Uterus (tissue), 4 donors: ENCODE measurements around the gene ENOX2. TPM values are rescaled to one million over a fixed set of nuclear protein-coding genes. Genes with fewer than 3 reads are reported as not detected.
"Not testable (repeated sequence)": the region's sequence is repeated elsewhere in the genome, so short reads cannot be mapped to it uniquely, and the experiment has no call there.

Experiments
- DNase-seq, 2 donors: peaks; one replicate each; pipeline ENCODE4 v3.0.0-alpha.2; 2019 to 2020
- H3K27ac ChIP-seq, 2 donors: fragments of 200-600 bp; sonication (generic); 1 replicate in 1 of 2; 2 replicates in 1 of 2; pipeline ENCODE4 v1.5.1; 2016 to 2018
- H3K27me3 ChIP-seq, 2 donors: fragments of 200-600 bp; sonication (generic); one replicate each; pipeline ENCODE4 v1.5.1; 2018 to 2019; ENCODE audit warnings: control low read depth in 1 of 2
- H3K36me3 ChIP-seq, 2 donors: fragments of 200-600 bp; sonication (generic); one replicate each; pipeline ENCODE4 v1.5.1; 2019; ENCODE audit warnings: control low read depth in 1 of 2
- H3K4me1 ChIP-seq, 2 donors: fragments of 200-600 bp; sonication (generic); one replicate each; pipeline ENCODE4 v1.5.1; 2018 to 2019; ENCODE audit warnings: control low read depth in 1 of 2
- H3K4me3 ChIP-seq, 2 donors: fragments of 200-600 bp; sonication (generic); 1 replicate in 1 of 2; 2 replicates in 1 of 2; pipeline ENCODE4 v1.5.1; 2018 to 2019; ENCODE audit warnings: mild to moderate bottlenecking in 1 of 2
- H3K9me3 ChIP-seq, 2 donors: fragments of 200-600 bp; sonication (generic); one replicate each; pipeline ENCODE4 v1.5.1; 2019; ENCODE audit warnings: control low read depth in 1 of 2
- CTCF ChIP-seq, 4 experiments: fragments of 200-600 bp in 2 of 4; fragments of 450-650 bp in 2 of 4; sonication (generic) in 2 of 4; IDR thresholded peaks; one replicate each; pipeline ENCODE4 v1.5.1; 2016 to 2019; ENCODE audit warnings: antibody characterized with exemption in 4 of 4, mild to moderate bottlenecking in 2 of 4, moderate library complexity in 1 of 4
- POLR2A ChIP-seq, 2 donors: fragments of 450-650 bp; IDR thresholded peaks; one replicate each; pipeline ENCODE4 v1.6.1; 2016; ENCODE audit warnings: antibody characterized with exemption in 2 of 2, mild to moderate bottlenecking in 1 of 2, moderate library complexity in 1 of 2
- intact Hi-C: fragments of 100-400 bp; cut with DNase I; formaldehyde crosslinking; loops from one replicate; pipeline ENCODE4 v1.15.1; 2023; ENCODE audit warnings: low total_unique reads
- total RNA-seq, 4 donors: library from RNA; depleted of rRNA in 3 of 4; stranded (reverse); fragments of >200 nt in 3 of 4; gene quantifications; one replicate each; pipeline versions ENCODE4 v1.1.0 to v1.2.4, GENCODE V29; 2014 to 2023
- donor health status: DM: yes; HTN: yes; CAD: no.

ENOX2 gene
- total RNA-seq, 4 donors from 2014 or later = 8.2 to 19.5 (median 14.8) TPM

GRCh38 chrX:130714665-130715064 is 188.3 kb downstream of the ENOX2 start:
- Histone ChIP-seq H3K36me3 (no peaks in the 10 kb centered on the region), H3K9me3 (no peaks in the 10 kb centered on the region), H3K4me1 (no peaks in the 10 kb centered on the region), H3K27ac (no peak overlapping the region), H3K4me3 (no peak overlapping the region), H3K27me3 (no peaks in the 10 kb centered on the region)
- intact Hi-C loops = no loop called here
- TF ChIP-seq CTCF (IDR thresholded peaks at IDR 0.05) (no peak), POLR2A (IDR thresholded peaks at IDR 0.05) (no peak)
- DNase-seq = no peak

GRCh38 chrX:130714135-130714534 is 188.9 kb downstream of the ENOX2 start:
- H3K27me3 ChIP-seq = no peaks in the 10 kb centered on the region
- TF ChIP-seq POLR2A (IDR thresholded peaks at IDR 0.05) (no peak), CTCF (IDR thresholded peaks at IDR 0.05) (no peak)
- DNase-seq = no peak
- no peaks in the 10 kb centered on the region for H3K4me1 ChIP-seq
- intact Hi-C loops = no loop called here
- no peak overlapping the region for H3K4me3 ChIP-seq
- no peaks in the 10 kb centered on the region for H3K9me3 ChIP-seq
- H3K36me3 ChIP-seq = no peaks in the 10 kb centered on the region
- no peak overlapping the region for H3K27ac ChIP-seq

- intact Hi-C loops, H3K4me1 ChIP-seq, H3K4me3 ChIP-seq, H3K27ac ChIP-seq, H3K36me3 ChIP-seq, H3K27me3 ChIP-seq, H3K9me3 ChIP-seq, DNase-seq: not testable (repeated sequence)
Measured at GRCh38 chrX:130709178-130709577, 193.8 kb downstream of the ENOX2 start.

GRCh38 chrX:130705591-130705990 is 197.4 kb downstream of the ENOX2 start:
- intact Hi-C loops = no loop called here
- Histone ChIP-seq H3K4me3 (no peak overlapping the region), H3K27ac (no peak overlapping the region), H3K4me1 (no peaks in the 10 kb centered on the region), H3K9me3 (no peaks in the 10 kb centered on the region), H3K27me3 (no peaks in the 10 kb centered on the region), H3K36me3 (no peaks in the 10 kb centered on the region)
- TF ChIP-seq POLR2A (IDR thresholded peaks at IDR 0.05) (no peak), CTCF (IDR thresholded peaks at IDR 0.05) (no peak)
- no peak for DNase-seq

- no peaks in the 10 kb centered on the region for H3K27me3 ChIP-seq
- no peaks in the 10 kb centered on the region for H3K9me3 ChIP-seq
- intact Hi-C loops = no loop called here
- no peak overlapping the region for H3K27ac ChIP-seq
- TF ChIP-seq POLR2A (IDR thresholded peaks at IDR 0.05) (no peak), CTCF (IDR thresholded peaks at IDR 0.05) (no peak)
- H3K4me3 ChIP-seq = no peak overlapping the region
- H3K4me1 ChIP-seq = no peaks in the 10 kb centered on the region
- no peaks in the 10 kb centered on the region for H3K36me3 ChIP-seq
- no peak for DNase-seq
Measured at GRCh38 chrX:130704053-130705038, 198.7 kb downstream of the ENOX2 start.
